GM21367 (cell line): ENCODE data around the gene SMG6.

Experiments
- ATAC-seq: cut with Tn5 transposase; IDR thresholded peaks from one replicate; pipeline ENCODE4 v1.9.1; 2021; ENCODE audit not compliant: unreplicated experiment

Gene SMG6

GRCh38 chr17:2034157-2034556, 269.4 kb downstream of the SMG6 start:
- no peak for ATAC-seq

GRCh38 chr17:2033153-2033552, 270.4 kb downstream of the SMG6 start:
- no peak for ATAC-seq

- ATAC-seq = no peak
Measured at GRCh38 chr17:2030779-2031163, 272.8 kb downstream of the SMG6 start.

DNA sequence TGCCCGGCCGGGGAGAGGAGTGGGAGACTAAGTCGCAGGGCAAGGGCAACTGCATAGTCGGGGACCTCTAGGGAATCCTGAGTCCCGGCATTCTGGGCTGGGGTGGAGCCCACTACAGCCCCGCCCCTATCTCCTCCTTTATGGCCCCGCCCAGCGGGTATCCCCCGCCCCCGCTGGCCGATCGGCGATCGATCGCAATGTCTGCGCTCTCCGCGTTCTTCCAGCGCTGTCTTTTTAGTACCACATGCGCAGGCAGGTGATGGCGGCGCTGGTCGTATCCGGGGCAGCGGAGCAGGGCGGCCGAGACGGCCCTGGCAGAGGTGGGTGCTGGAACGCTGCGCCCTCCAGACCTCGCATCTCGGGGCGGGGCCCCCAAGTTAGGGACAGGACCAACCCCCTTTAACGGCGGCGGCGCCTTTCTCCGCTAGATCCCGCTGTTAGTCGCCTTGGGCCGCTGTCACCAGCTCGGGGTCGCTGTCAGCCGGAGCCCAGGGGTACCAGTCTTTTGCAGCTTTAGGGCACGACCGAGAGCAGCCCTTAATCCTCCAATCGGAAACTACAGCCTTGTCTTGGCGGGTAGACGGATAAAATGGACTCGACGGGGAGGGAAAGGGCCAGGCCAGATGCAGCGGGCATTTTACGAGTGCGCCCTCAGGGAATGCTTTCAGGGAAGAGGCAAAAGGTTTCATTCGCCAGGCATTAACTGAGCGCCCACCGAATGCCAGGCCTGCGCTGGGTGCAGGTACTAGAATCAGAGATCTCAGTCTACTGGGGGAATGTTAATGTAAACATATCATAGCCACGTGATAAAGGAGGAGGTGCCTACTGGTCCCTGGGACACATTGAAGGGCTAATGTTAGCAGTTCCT, 273.4 kb downstream of the SMG6 start, which contains the start of gene DPH1:
Gene DPH1 (plus strand): TSS at position 243 of the 868 bp plus-strand sequence. CDS start 17 bp downstream, at position 260.
- no peak for ATAC-seq

- ATAC-seq = no peak
Measured at GRCh38 chr17:2028737-2029136, 274.8 kb downstream of the SMG6 start.

DNA sequence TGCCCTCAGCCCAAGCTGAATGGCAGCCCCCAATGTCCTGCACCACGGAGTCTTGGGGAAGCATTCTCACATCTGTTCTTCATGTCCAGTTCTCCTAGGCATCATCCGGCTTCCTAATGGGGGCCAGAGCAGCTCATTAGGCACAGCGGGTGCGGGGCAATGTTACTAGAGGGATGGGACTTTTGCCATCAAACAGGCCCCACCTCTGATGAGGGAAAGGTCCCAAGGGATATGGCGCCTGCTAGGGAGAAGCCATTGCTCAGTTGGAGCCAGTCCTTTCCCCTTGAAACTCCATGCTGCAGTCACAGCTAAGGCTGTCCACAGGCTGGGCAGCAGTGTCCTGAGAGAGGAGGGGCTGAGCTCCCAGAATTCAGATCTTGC, 275.4 kb downstream of the SMG6 start:
- ATAC-seq = no peak

DNA sequence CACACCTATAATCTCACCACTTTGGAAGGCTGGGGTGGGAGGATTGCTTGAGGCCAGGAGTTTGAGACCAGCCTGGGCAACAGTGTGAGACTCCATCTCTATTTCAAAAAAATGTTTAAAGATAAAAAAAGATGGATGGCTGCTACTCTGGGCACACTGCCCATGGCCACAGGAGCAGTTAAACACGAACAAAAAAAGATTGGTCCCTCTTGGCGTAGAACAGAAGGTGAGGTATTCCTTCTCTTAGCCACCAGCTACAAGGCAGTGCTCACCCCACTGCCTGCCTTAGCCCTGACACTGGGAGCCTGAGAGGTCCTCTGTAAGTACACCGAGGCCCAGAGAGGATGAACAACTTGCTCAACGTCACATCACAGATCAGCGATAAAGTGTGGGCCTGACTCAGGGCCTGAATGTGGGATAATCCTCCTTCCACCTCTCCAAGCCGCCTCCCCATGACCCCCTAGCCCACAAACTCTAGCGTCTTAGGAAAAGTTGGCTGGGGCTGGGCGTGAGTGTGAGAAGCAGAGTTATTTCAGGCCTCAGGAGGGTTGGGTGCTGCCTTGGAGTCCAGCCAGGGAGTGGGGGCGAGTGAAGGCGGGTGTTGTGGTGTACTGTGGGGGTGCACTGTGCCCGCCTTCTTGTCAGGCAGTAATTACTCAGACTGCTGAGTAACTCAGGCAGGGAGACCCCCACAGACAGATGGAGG, 275.9 kb downstream of the SMG6 start:
- ATAC-seq = no peak

DNA sequence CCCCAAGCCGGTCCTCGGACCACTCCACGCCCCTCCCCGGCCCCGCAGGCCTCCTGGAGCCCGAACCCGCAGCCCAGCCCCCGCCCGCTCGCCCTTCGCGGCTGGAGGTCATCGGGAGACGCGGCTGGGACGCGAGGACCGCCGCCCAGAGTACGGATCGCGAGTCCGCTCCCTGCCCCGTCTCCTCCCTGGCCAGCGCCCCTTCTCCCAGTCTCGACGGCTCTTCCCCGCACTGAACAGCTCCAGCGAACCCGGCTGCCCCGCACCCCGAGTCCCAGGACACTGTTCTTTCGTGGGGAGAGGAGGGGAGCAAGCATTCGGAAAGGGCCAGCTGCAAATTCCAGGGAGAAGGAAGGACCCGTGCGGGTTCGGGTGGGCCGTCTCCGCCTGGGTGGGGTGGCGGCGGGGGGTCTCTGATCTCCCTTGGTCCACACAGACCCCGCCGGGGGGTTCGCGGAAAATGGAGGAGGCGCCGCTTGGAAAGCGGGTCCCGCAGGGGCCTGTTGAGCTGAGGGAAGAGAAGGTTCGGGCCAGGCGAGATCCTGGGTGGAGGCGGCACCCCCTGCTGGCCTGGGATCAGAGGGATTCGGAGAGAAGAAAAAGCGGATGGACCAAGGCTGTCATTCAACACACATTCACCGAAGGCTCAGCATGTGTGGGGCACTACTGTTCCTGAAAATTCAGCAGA, 277.8 kb downstream of the SMG6 start:
- ATAC-seq = no peak

DNA sequence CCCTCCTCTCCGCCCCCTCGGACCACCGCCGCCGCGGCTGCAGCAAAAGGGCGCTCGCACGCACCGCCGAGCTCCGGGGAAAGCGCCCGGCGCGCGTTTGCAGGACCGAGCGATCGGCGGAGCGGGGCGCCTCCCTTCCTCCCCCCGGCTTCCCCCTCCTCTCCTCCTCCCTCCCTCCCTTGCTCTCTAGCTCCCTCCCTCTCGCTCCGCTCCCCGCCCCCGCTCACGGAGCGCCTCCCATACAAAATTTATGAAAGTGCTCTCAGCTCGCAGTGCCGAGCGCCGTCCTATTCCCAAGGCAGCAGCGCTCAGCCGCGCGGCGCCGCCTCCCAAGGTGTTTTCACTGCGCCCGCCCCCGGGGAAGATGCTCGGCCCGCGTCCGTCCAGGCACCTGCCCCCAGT, 278.4 kb downstream of the SMG6 start, which contains the start of gene RTN4RL1:
Gene RTN4RL1 (minus strand): TSS at position 115 of the 402 bp plus-strand sequence. CDS start 469 bp downstream, outside the sequence.
- no peak for ATAC-seq

- ATAC-seq = no peak
Measured at GRCh38 chr17:2024572-2025219, 278.9 kb downstream of the SMG6 start.

DNA sequence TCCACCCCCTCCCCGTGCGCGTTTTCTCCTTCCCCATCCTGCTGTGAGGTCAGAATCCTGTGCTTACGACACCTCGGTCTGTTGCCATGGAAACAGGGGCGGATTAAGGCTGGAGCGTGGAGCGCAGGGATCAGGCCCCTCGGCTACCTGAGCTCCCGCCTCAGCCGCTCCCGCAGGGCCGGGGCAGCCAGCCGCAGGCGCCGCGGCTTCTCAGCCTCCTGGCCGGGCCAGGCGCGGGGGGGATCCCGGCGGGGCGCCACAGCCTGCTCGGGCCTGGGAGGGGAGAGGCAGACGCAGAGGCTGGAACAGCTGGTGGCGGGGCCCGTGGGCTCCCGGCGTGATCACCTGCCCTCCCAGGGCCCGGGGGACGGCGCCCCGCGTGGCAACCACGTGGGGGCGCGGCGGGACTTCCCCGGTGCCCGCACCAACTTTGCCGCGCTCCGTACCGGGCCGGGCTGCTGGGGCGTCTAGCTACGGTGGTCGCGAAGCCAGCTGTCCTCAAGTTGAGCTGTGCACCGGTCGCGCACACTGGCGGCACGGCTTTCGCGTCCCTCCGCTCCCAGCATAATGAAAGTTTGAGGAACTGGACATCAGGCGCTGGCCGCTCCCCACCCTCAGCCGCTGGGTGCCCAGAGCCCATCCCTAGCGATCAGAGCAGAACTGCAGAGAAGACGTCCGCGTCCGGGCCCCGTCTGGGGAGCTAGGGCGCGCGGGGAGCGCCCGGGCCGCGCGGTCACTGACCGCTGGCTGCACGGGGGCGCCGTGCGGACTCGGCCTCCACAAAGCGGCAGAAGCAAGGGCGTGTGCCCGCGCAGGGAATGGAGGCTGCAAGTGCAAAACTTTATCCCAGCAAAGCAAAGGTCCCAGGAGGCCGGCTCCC, 279.7 kb downstream of the SMG6 start:
- ATAC-seq = no peak

DNA sequence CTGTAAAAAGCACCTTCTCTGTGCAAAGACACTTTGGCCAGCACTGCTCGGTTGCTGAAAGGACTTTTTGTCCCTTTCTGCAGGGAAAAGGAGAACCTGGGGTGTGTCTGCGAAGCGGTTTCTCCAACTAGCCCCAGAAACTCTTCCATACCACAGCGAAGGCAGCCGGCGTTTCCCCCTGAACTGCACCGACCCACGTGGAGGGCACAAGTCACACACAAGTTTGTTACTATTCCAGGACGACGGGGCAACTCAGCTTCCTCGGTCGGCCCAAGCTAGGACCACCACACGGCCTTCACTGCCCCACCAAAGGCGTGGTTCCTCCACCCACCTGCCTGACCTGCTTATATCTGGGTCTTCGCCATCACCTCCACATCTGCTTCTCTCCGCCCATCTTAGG, 280.3 kb downstream of the SMG6 start:
- no peak for ATAC-seq

DNA sequence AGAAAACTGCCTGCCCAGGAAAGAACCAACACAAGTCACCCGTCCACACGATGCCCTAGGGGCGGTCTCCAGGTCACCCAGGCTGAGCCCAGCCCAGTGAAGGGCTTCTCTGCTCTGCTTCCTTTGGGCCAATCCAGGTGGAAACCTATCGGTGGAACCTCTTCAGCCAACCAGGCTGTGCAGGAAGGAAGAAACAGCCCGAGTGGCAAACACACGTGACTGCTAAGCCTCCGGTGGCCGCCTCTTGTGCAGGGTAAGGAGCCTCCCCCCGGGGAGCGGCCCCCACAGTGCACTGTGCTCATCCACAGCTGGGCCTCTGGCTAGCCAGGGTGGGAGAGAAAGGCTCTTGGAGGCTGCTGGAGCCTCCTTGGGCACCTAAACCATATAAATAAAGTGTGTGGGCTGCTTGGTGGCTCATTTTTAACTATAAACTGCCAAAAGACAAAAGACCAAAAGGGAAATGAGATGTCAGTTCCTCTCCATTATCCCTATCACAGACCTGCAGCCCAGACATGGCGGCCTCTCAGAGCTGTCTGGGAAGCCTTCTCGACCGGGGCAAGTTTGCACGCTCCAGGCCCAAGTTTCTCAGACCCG, 280.8 kb downstream of the SMG6 start:
- ATAC-seq = no peak

GRCh38 chr17:2020721-2021120, 282.9 kb downstream of the SMG6 start:
- no peak for ATAC-seq

GRCh38 chr17:2019723-2020122, 283.9 kb downstream of the SMG6 start:
- ATAC-seq = no peak

GRCh38 chr17:2018716-2019510, 284.7 kb downstream of the SMG6 start:
- ATAC-seq = no peak

DNA sequence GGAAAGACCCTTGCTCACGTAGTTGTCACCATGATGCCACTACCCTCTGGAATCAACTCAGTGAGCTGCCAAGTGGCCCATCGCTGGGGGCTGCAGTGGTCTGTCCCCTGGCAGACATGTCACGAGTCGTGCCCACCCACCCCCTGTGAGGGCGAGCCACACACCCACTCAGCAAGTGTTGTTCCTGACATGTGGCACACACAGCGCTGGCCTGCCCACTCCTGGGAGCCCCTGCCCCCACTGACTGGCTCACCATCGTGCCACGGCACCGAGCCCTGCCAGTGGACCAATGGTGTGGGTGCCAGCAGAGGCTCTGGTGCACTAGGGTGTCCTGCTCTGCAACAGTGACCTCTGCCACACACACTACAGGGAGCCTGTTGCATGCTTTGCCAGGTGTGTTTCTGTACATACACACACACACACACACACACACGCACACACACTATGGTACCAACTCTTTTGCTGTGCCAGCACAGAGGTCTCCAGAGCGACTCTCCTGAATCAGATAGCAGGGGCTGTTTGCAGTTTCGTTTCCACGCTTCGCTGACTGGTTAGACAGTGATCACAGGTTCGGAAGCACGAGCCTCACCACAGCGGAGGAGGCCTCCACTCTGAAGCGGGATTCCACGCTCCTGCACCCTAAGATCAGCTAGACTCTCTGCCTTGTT, 286.2 kb downstream of the SMG6 start:
- no peak for ATAC-seq

DNA sequence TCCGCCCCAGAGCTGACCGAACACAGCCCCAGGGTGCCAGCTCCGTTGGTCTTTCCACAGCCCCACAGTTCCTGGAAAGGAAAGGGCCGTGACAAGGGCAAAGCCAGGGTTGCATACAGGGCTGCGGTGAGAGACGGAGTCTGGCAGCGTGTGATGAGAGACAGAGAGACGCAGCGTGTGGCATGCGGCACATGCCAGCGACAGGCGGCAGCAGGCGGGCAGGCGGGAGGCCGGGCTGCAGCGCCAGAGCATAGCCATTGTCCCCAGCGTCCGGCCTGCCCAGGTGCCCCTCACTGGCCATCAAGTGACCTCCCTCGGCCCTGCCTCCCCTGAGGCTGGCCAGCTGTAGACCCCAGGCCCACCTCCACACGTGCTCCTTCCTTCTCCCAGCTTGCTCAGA, 287.1 kb downstream of the SMG6 start:
- no peak for ATAC-seq
